Measurements from ENCODE around the gene GOLGA2.
A peak's percentile ranks its signal among the peaks of the same experiment; 100 is the strongest.

GOLGA2 gene

GRCh38 chr9:128250839-128251731 lies 24.7 kb downstream of the GOLGA2 start:
- Histone ChIP-seq H3K14ac (ENCODE audit: low read length) (peak overlapping the region; percentile 41), H2BK5ac (ENCODE audit: low read length) (no peak overlapping the region), H2BK12ac (ENCODE audit: low read length) (peak overlapping the region; percentile 58), H3K4ac (ENCODE audit: low read length) (no peak overlapping the region), H3K36me3 (replicated peaks in 1 of 2; ENCODE audit: control insufficient read depth in 2 of 2, insufficient read depth in 2 of 2, low read length in 2 of 2) (peaks cover 24 to 38% of the 10 kb centered on the region in 2 donors), H2BK15ac (ENCODE audit: low read length) (no peak overlapping the region), H3K9ac (ENCODE audit: low read depth, low read length, poor library complexity) (peak overlapping the region; percentile 36), H3K23ac (ENCODE audit: low read depth, low read length, poor library complexity) (peak overlapping the region; percentile 98), H3K4me1 (ENCODE audit: control insufficient read depth in 2 of 2, insufficient read depth in 1 of 2, low read depth in 1 of 2, low read length in 2 of 2) (peaks cover 2 to 13% of the 10 kb centered on the region in 2 donors), H3K4me2 (ENCODE audit: insufficient read depth, low read length, poor library complexity, severe bottlenecking) (peak overlapping the region; percentile 58), H3K79me1 (ENCODE audit: low read depth, low read length) (peaks cover 3% of the 10 kb centered on the region), H2AFZ (ENCODE audit: low read length) (no peak overlapping the region), H3K27ac (replicated peaks; ENCODE audit: low read length) (no peak overlapping the region), H3K4me3 (ENCODE audit: low read length in 2 of 2) (peak overlapping the region in 1 of 2 donors; percentile 70), H4K8ac (ENCODE audit: low read depth, low read length) (no peak overlapping the region), H3K9me3 (replicated peaks in 1 of 2; ENCODE audit: control insufficient read depth in 2 of 2, insufficient read depth in 1 of 2, low read depth in 1 of 2, low read length in 2 of 2) (peaks cover 0 to 1% of the 10 kb centered on the region in 2 donors), H3K27me3 (ENCODE audit: control insufficient read depth in 3 of 3, insufficient read depth in 3 of 3, low read depth in 1 of 3, low read length in 3 of 3) (peaks cover 0 to 3% (median 0%) of the 10 kb centered on the region in 3 experiments), H4K91ac (ENCODE audit: low read depth, low read length, poor library complexity) (peak overlapping the region; percentile 26), H2AK5ac (ENCODE audit: low read depth, low read length) (peak overlapping the region; percentile 52), H3K18ac (ENCODE audit: low read length) (peak overlapping the region; percentile 87), H2BK120ac (ENCODE audit: low read depth, low read length) (no peak overlapping the region)
- WGBS, 2 donors (ENCODE audit: extremely low coverage in 2 of 2, insufficient read length in 2 of 2, insufficient replicate concordance in 1 of 2) = no CpG with 5 or more reads among the region's 43 CpGs
- no peak for DNase-seq (ENCODE audit: low spot score)

GRCh38 chr9:128249908-128250838 lies 25.6 kb downstream of the GOLGA2 start:
- H3K9ac ChIP-seq (ENCODE audit: low read depth, low read length, poor library complexity) = peak overlapping the region; percentile 60
- H3K27me3 ChIP-seq (ENCODE audit: control insufficient read depth in 3 of 3, insufficient read depth in 3 of 3, low read depth in 1 of 3, low read length in 3 of 3) = peaks cover 0 to 3% (median 0%) of the 10 kb centered on the region in 3 experiments
- peaks cover 3% of the 10 kb centered on the region for H3K79me1 ChIP-seq (ENCODE audit: low read depth, low read length)
- peaks cover 0 to 1% of the 10 kb centered on the region in 2 donors for H3K9me3 ChIP-seq (replicated peaks in 1 of 2; ENCODE audit: control insufficient read depth in 2 of 2, insufficient read depth in 1 of 2, low read depth in 1 of 2, low read length in 2 of 2)
- peak overlapping the region; percentile 1 for H2BK15ac ChIP-seq (ENCODE audit: low read length)
- no peak overlapping the region for H2BK120ac ChIP-seq (ENCODE audit: low read depth, low read length)
- H4K8ac ChIP-seq (ENCODE audit: low read depth, low read length) = peak overlapping the region; percentile 82
- no peak overlapping the region for H2BK5ac ChIP-seq (ENCODE audit: low read length)
- peak overlapping the region in 1 of 2 donors; percentile 71 for H3K4me3 ChIP-seq (ENCODE audit: low read length in 2 of 2)
- no CpG with 5 or more reads among the region's 81 CpGs for WGBS, 2 donors (ENCODE audit: extremely low coverage in 2 of 2, insufficient read length in 2 of 2, insufficient replicate concordance in 1 of 2)
- peaks cover 12 to 17% of the 10 kb centered on the region in 2 donors for H3K4me1 ChIP-seq (ENCODE audit: control insufficient read depth in 2 of 2, insufficient read depth in 1 of 2, low read depth in 1 of 2, low read length in 2 of 2)
- H3K36me3 ChIP-seq (replicated peaks in 1 of 2; ENCODE audit: control insufficient read depth in 2 of 2, insufficient read depth in 2 of 2, low read length in 2 of 2) = peaks cover 27 to 38% of the 10 kb centered on the region in 2 donors
- H3K14ac ChIP-seq (ENCODE audit: low read length) = no peak overlapping the region
- peak overlapping the region; percentile 52 for H2AK5ac ChIP-seq (ENCODE audit: low read depth, low read length)
- no peak overlapping the region for H3K4ac ChIP-seq (ENCODE audit: low read length)
- H3K18ac ChIP-seq (ENCODE audit: low read length) = peak overlapping the region; percentile 87
- no peak overlapping the region for H2BK12ac ChIP-seq (ENCODE audit: low read length)
- DNase-seq (ENCODE audit: low spot score) = peak; percentile 88
- no peak overlapping the region for H2AFZ ChIP-seq (ENCODE audit: low read length)
- H4K91ac ChIP-seq (ENCODE audit: low read depth, low read length, poor library complexity) = no peak overlapping the region
- peak overlapping the region; percentile 98 for H3K23ac ChIP-seq (ENCODE audit: low read depth, low read length, poor library complexity)
- H3K4me2 ChIP-seq (ENCODE audit: insufficient read depth, low read length, poor library complexity, severe bottlenecking) = peak overlapping the region; percentile 58
- no peak overlapping the region for H3K27ac ChIP-seq (replicated peaks; ENCODE audit: low read length)

DNA sequence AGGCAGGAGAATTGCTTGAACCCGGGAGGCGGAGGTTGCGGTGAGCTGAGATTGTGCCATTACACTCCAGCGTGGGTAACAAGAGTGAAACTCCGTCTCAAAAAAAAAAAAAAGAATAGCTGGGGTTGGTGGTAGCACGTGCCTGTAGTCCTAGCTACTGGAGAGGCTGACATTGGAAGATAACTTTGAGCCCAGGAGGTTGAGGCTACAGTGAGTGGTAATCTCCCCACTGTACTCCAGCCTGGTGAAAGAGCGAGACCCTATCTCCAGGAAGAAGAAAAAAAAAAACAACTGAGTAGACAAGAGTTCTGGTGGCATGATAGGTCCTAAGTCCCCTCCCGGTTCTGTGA lies 26.3 kb downstream of the GOLGA2 start:
- Histone ChIP-seq H2AK5ac (ENCODE audit: low read depth, low read length) (no peak overlapping the region), H3K9ac (ENCODE audit: low read depth, low read length, poor library complexity) (no peak overlapping the region), H3K4ac (ENCODE audit: low read length) (no peak overlapping the region), H3K27me3 (ENCODE audit: control insufficient read depth in 3 of 3, insufficient read depth in 3 of 3, low read depth in 1 of 3, low read length in 3 of 3) (peaks cover 0 to 3% (median 0%) of the 10 kb centered on the region in 3 experiments), H4K91ac (ENCODE audit: low read depth, low read length, poor library complexity) (no peak overlapping the region), H3K4me3 (ENCODE audit: low read length in 2 of 2) (no peak overlapping the region), H3K36me3 (replicated peaks in 1 of 2; ENCODE audit: control insufficient read depth in 2 of 2, insufficient read depth in 2 of 2, low read length in 2 of 2) (peaks cover 27 to 33% of the 10 kb centered on the region in 2 donors), H2BK15ac (ENCODE audit: low read length) (peak overlapping the region; percentile 1), H3K27ac (replicated peaks; ENCODE audit: low read length) (no peak overlapping the region), H3K79me1 (ENCODE audit: low read depth, low read length) (peaks cover 3% of the 10 kb centered on the region), H2AFZ (ENCODE audit: low read length) (no peak overlapping the region), H3K18ac (ENCODE audit: low read length) (no peak overlapping the region), H3K4me2 (ENCODE audit: insufficient read depth, low read length, poor library complexity, severe bottlenecking) (no peak overlapping the region), H3K23ac (ENCODE audit: low read depth, low read length, poor library complexity) (peak overlapping the region; percentile 98), H3K4me1 (ENCODE audit: control insufficient read depth in 2 of 2, insufficient read depth in 1 of 2, low read depth in 1 of 2, low read length in 2 of 2) (peaks cover 16 to 19% of the 10 kb centered on the region in 2 donors), H3K14ac (ENCODE audit: low read length) (no peak overlapping the region), H4K8ac (ENCODE audit: low read depth, low read length) (no peak overlapping the region), H2BK12ac (ENCODE audit: low read length) (no peak overlapping the region), H2BK5ac (ENCODE audit: low read length) (no peak overlapping the region), H2BK120ac (ENCODE audit: low read depth, low read length) (no peak overlapping the region), H3K9me3 (replicated peaks in 1 of 2; ENCODE audit: control insufficient read depth in 2 of 2, insufficient read depth in 1 of 2, low read depth in 1 of 2, low read length in 2 of 2) (peaks cover 0 to 1% of the 10 kb centered on the region in 2 donors)
- no peak for DNase-seq (ENCODE audit: low spot score)
- no CpG with 5 or more reads among the region's 8 CpGs for WGBS, 2 donors (ENCODE audit: extremely low coverage in 2 of 2, insufficient read length in 2 of 2, insufficient replicate concordance in 1 of 2)

Measured in neuronal stem cell (in vitro differentiated cells).